Mesenteric fat pad (tissue), 1 donor: ENCODE results near the gene RBKS. TPM values are rescaled to one million over a fixed set of nuclear protein-coding genes. Genes with fewer than 3 reads are reported as not detected.

ENCODE experiments used
- DNase-seq: peaks from one replicate; pipeline ENCODE4 v3.0.0-alpha.2; 2020; ENCODE audit warnings: low spot score
- total RNA-seq: library from RNA; stranded (reverse); fragmentation: NEBNext Ultra II Directional; extraction: Animal tissue kit (Norgen Biotek cat#: 25700); gene quantifications from one replicate; pipeline ENCODE4 v1.2.1, GENCODE V29; 2021
- donor health status: DM: yes; HTN: yes; CAD: no.

RBKS gene
- total RNA-seq, 1 donor from 2014 or later: 6.5 TPM

DNA sequence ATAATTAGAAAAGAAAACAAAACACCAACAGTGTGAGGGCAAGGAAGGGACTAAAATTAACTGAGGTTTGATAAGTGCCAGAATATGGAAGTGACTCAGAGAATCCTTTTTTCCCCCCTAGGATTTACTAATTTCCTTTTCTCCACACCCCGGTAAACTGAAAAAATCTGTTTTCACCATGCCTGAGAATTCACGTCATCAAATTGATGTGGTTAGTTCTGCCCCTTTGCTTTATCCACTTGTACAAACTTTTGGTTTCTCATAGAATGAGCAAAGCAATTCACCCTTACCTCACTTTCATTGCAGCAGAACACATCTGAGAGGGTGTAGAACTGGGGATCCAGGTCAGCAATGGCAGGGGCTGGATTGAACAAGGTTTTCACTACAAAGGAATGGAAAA, 57.8 kb downstream of the RBKS start:
- no peak for DNase-seq

DNA sequence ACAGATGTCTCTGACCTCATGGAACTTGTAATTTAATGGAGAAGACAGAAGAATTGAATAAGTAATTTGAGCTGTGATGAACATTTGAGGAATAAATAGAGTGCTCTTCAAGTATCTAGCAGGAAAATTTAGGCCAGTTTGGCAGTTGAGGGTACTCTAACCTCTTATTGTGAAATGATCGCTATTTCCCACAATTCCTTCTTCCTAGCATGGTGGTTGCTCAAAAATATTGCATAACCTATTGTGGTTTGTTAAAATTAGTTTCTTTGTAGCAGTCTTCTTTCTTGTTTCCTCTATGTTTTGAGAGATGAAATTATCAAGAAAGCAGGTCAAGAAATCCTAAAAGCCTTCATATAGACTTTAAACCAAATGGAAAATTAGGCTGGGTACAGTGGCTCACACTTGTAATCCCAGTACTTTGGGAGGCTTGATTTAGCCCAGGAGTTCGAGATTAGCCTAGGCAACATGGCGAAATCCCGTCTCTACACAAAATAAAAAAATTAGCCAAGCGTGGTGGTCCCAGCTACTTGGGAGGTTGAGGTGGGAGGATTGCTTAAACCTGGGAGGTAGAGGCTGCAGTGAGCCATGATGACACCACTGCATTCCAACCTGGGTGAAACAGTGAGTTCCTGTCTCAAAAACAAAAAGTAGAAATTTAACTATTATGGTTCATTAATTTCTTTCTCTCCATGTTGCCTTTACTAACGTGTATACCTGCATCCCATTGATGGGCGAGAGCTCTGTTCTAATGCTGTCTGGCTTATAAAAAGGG, 58.7 kb downstream of the RBKS start:
- no peak for DNase-seq

GRCh38 chr2:27830656-27831055, 59.5 kb downstream of the RBKS start:
- no peak for DNase-seq

DNA sequence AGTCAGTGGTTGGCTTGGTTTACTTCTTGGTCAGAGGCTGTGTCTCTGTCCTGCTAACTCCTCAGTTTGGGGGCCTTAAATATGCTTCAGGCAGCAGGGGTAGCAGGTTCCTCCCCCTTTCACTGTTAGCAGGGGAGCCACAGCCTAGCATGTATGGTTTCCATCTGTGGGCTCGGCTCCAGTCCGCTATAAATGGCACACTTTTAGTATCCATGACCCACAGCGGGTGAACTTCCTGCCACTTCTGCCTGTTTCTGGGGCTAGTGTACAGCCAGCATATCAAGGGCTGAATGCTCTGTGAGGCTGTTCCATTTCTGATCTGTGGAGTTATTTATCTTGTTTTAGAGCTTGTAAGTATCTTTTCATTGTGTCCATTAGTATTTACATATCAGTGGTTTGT, 60.4 kb downstream of the RBKS start:
- DNase-seq: no peak

DNA sequence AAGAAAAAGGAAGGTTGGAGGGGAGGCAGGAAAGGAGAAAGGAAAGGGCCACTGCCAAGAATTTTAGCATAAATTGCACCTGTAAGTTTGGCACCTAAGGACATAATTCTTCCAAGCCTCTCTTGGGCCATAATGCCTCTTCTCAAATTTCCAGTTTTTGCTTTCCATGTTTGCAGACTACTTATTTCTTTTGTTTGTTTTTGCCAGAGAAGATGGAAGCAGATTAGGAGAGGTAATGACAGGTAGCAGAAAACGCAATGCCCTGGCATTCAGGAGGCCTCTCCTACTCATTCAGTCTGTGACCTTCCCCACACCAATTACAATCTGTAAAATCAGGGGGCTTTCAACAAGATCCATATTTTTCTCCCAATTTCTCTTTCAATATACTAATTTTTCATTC, 61.9 kb downstream of the RBKS start:
- DNase-seq: no peak

DNA sequence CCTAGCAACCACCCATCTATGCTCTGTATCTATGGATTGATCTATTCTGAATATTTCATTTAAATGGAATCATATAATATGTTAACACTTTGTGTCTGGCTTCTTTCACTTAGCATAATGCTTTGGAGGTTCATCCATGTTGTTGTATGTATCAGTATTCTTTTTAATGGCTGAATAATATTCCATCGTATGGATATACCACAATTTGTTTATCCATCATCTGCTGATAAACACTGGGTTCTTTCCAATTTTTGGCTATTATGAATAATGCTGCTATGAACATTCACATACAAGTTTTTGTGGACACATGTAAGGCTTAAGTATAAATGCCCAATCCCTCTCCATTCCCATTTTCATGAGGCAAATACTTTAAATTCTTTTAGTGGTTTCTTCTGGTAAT, 65.8 kb downstream of the RBKS start:
- no peak for DNase-seq

DNA sequence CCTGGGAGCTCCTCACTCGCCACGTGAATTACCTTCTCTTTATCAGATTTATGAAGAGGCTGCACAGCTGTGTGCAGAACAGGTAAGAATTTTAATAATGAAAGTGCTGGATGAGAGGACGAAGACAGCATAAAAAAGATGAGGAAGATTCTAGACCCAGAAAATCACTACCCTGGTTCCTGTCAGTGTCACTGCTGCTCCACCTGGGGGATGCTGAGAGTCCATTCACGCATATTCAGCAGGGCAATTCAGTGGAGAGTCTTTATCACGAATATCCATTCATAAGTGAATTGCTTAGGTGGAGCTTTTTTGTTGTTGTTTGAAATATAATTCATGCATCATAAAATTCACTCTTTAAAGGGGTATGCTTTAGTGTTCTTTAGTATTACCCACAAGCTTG, 66.6 kb downstream of the RBKS start:
- DNase-seq: no peak

GRCh38 chr2:27823135-27823534, 67.1 kb downstream of the RBKS start:
- DNase-seq: no peak

- DNase-seq: no peak
Observed at GRCh38 chr2:27822049-27822448, 68.1 kb downstream of the RBKS start.

GRCh38 chr2:27815860-27816438, 74.2 kb downstream of the RBKS start:
- no peak for DNase-seq

DNA sequence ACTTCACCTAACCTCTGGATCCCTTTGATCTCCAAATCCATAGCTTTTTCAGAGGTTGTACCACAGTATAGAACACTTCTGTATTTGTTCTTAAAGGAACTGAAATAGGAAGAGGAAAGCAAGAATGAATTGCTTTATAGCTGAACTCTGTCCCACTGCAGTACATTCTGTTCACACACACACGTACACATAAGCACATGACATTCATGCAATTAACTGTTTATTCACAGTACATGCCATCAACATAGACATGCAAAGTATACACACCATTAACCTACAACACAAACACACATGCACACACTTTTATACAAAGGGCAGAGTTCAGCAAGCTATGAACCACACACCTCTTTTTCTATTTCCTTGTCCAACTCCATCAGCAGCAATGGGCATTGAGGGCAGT, 75.4 kb downstream of the RBKS start:
- no peak for DNase-seq

DNA sequence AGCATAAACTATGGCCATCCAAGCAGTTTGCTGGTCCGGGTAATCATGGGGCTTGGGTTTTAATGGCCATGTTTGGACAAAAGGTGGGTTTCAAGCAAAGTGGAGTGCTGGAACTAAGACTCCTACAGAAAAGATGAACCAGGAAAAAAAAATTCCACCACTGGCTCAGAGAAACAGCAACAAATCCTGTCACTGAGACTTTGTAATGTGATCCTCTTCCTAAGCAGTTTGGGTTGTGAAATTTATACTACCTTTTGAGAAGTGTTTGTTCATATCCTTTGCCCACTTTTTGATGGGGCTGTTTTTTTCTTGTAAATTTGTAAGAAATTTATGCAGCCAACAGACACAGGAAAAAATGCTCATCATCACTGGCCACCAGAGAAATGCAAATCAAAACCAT, 78.4 kb downstream of the RBKS start:
- no peak for DNase-seq

DNA sequence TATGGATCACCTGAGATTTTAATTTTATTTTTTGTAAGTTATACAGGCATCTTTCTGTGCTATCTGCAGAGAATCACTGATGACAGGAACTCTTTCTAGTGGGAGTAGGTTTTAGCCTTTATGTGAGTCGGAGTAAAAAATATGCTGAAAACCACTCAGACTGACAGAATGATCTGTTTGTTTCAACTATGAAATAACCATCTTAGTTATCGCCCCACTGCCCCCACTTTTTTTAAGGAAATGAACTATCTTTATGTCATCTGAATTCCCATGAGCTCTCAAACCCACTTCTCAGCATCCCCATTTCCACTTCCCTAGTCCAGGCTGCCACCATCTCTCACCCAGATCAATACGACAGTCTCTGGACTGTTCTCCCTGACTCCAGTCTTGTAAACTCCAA, 79.7 kb downstream of the RBKS start:
- DNase-seq: no peak

DNA sequence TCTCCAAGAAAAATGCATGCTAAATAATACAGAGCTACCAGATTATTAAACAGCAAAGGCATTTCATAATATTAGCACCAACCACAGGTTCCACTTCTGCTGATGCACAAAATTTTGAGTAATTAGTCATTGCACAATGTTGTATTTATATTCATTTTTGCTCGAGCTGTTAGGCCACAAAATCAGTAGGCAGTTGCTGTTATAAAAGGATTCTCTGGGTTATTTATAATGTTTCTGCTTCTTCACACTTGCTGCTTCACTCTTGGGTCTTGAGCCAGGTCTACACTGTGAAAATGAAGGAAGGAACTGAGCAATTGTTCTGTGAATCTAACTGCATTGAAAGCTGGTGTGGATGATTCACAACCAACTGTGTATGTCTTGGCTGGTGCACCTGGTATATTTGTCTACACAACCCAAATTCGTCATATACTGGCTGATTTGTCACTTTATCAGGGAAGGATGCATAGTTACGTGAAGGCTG, 80.4 kb downstream of the RBKS start:
- no peak for DNase-seq

- DNase-seq: no peak
Observed at GRCh38 chr2:27808984-27809383, 81.2 kb downstream of the RBKS start.

- DNase-seq: no peak
Observed at GRCh38 chr2:27808418-27808817, 81.8 kb downstream of the RBKS start.

DNA sequence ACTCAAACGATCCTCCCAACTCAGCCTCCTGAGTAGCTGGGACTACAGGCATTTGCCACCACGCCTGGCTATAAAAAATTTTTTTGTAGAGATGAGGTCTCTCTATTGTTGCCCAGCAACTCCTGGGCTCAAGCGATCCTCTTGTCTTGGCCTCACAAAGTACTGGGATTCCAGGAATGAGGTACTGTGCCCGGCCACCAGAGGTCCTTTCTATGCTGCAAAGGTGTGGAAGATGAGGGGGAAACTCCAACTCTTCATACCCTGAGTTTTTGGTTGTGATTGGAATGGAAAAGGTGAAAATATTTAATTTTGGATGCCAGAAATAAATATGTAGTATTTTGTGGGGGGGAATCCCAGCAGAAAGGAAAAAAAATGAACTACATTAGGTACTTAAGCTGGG, 82.7 kb downstream of the RBKS start:
- DNase-seq: no peak

DNA sequence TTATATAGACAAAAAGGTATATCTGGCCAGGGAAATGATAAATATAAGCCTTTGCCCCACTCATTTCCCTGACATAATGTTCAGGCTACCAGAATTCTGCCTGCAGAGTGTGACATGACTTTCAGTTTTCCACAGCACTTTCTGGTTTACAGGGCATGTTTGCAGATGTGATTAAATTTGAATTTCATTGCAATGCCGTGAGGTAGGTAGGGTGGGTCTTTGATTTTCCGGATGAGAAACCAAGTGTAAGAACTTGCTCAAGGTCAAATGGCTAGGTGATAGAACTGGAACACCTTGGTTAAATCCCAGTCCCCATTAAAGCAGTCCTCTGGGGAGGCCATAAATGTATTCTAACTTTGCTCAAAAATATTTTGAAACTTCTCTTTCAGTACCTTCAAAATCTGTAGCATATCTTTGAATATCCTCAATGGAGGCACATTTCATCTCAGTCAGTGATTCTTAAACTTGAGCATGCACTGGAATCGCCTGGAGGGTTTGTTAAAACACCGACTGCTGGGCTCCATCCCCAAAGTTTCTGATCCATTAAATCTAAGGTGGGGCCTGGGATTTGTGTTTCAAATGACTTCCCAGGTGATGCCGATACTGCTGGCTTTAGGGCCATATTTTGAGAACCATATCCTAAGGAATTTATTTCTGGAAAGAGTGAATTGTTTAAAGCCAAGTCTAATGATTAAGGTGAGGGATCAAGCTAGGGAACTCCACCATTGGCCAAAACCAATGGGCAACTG, 83.7 kb downstream of the RBKS start:
- no peak for DNase-seq

DNA sequence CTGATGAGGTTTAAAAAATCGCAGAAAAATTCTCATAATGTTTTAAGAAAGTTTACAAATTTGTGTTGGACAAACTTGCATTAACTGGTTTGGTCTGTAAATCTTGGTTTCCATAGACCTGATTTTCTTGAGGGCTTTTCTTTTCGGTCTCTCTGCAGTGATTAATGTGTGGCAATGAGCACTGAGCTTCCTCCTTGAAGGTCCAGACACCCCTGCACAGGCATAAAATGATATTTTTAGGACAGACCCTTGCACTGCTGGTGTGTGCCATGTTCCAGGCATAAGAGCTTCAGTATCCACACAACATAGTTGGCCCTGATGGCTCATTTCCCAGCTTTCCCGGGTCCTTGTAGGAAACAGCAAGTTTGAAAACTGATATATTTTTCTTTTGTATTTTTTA, 85.0 kb downstream of the RBKS start:
- DNase-seq: no peak

DNA sequence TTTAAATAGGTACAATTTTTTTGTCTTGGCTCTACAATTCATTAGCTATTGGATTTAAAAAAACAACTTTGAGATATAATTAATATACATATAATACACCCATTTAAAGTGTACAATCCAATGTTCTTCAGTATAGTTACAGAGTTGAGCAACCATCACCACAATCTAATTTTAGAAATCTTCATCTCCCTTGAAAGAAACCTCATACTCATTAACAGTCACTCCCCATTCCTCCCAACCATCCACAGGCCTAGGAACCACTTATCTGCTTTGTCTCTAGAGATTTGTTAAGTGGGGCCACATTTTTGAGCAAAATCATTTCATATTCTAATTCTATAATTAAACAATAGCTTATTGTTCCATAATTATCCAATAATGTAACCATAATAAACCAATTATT, 86.0 kb downstream of the RBKS start:
- no peak for DNase-seq

DNA sequence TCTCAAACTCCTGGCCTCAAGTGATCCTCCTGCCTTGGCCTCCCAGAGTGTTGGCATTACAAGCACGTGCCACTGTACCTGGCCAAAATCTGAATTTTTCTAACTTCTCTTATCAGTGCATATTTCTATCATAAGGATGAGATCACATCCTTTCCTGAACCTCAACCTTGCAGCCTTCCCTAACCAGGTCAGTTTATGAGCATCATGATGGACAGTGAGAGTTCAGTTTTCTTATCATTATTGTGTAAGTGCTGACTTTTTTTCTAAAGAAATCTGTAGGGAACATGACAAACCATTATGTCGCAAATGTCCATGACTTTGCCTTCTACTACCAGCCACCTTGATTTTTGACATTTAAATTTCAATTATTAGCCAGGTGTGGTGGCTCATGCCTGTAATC, 87.1 kb downstream of the RBKS start:
- no peak for DNase-seq

DNA sequence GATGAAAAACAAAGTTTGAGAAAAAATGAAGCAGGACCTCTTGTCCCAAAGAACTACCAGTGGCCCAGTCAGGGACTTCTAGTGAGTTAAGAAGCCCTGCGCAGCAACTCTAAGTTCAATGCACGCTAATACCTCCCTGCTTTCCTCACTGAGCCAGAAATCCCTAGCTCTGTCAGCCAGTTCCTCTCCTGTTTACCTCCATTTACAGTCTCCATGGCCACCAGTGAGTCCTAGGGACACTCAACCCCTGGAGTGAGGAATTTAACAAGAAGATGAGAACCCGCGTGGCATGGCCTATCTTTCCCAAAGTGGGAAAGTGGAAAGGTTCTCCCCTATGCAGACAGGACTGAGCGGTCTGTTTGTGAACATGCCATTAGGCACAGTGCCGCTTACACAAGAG, 87.6 kb downstream of the RBKS start:
- no peak for DNase-seq

- no peak for DNase-seq
Observed at GRCh38 chr2:27800856-27801255, 89.3 kb downstream of the RBKS start.
